ENCODE measurements around the gene FUBP1. TPM values are rescaled to one million over a fixed set of nuclear protein-coding genes. Genes with fewer than 3 reads are reported as not detected.
"Not testable (repeated sequence)": the region's sequence is repeated elsewhere in the genome, so short reads cannot be mapped to it uniquely, and the experiment has no call there.

Gene FUBP1
- total RNA-seq, 2 experiments from 2014 or later: 256 to 257 TPM

GRCh38 chr1:78003882-78004718 lies 25.2 kb upstream of the FUBP1 start:
- DNase-seq: peak; percentile 60
- ChIA-PET POLR2A (interaction anchor here (0.6 to 9.3 kb wide), 31 partner anchors 9 to 668 kb away, joined by 3 to 203 read pairs (median 5); partner anchors contain the start of genes FUBP1, GIPC2, MIGA1 and USP33), CTCF (interaction anchor here (0.8 to 2.8 kb wide), 13 partner anchors 9 to 321 kb away, joined by 3 to 34 read pairs (median 4); partner anchors contain the start of gene FUBP1)
- no peaks in the 10 kb centered on the region for H3K9me3 Mint-ChIP-seq
- peaks cover 2% of the 10 kb centered on the region for H3K27me3 Mint-ChIP-seq
- peaks cover 4% of the 10 kb centered on the region for H3K36me3 Mint-ChIP-seq (ENCODE audit: low read depth)
- no peak for TF ChIP-seq CTCF (IDR thresholded peaks at IDR 0.05)
- peak overlapping the region; percentile 85 for H3K4me3 Mint-ChIP-seq
- H3K27ac Mint-ChIP-seq: peak overlapping the region; percentile 99
- ATAC-seq: peak; percentile 69
- H3K4me1 Mint-ChIP-seq (ENCODE audit: low read depth): peaks cover 37% of the 10 kb centered on the region
- intact Hi-C loops (cut with micrococcal nuclease): loop anchor here (1.0 to 2.0 kb wide), 3 partner anchors 25 to 111 kb away; partner anchors contain the start of gene FUBP1

GRCh38 chr1:78003070-78003746 lies 24.3 kb upstream of the FUBP1 start:
- peak overlapping the region; percentile 33 for H3K4me3 Mint-ChIP-seq
- H3K27ac Mint-ChIP-seq: peak overlapping the region; percentile 50
- intact Hi-C loops (cut with micrococcal nuclease): no loop called here
- peaks cover 35% of the 10 kb centered on the region for H3K4me1 Mint-ChIP-seq (ENCODE audit: low read depth)
- H3K36me3 Mint-ChIP-seq (ENCODE audit: low read depth): peaks cover 4% of the 10 kb centered on the region
- POLR2A ChIA-PET: interaction anchor here (0.7 to 9.3 kb wide), 14 partner anchors 8 to 227 kb away, joined by 3 to 203 read pairs (median 7); partner anchors contain the start of genes FUBP1, GIPC2 and MIGA1
- CTCF ChIA-PET: interaction anchor here (1.3 to 2.6 kb wide), 3 partner anchors 8 to 111 kb away, joined by 6 to 34 read pairs (median 6); no protein-coding TSS in a partner anchor
- ATAC-seq: no peak
- peaks cover 2% of the 10 kb centered on the region for H3K27me3 Mint-ChIP-seq
- H3K9me3 Mint-ChIP-seq: no peaks in the 10 kb centered on the region
- no peak for DNase-seq
- no peak for TF ChIP-seq CTCF (IDR thresholded peaks at IDR 0.05)

GRCh38 chr1:78000536-78000935 lies 21.7 kb upstream of the FUBP1 start:
- H3K36me3 Mint-ChIP-seq (ENCODE audit: low read depth); H3K27me3 Mint-ChIP-seq; H3K4me3 Mint-ChIP-seq; H3K9me3 Mint-ChIP-seq; ATAC-seq; DNase-seq; H3K27ac Mint-ChIP-seq; intact Hi-C loops (cut with micrococcal nuclease): not testable (repeated sequence)
- CTCF ChIA-PET: interaction anchor here (1.1 kb wide), 1 partner anchor 113 kb away, joined by 3 read pairs; no protein-coding TSS in a partner anchor
- POLR2A ChIA-PET: interaction anchor here (1.1 to 9.3 kb wide), 3 partner anchors 12 to 49 kb away, joined by 3 to 203 read pairs (median 5); partner anchors contain the start of gene FUBP1
- H3K4me1 Mint-ChIP-seq (ENCODE audit: low read depth): peaks cover 22% of the 10 kb centered on the region

GRCh38 chr1:77996734-77997133 lies 17.9 kb upstream of the FUBP1 start:
- ChIA-PET POLR2A (interaction anchor here (2.0 to 2.1 kb wide), 2 partner anchors 8 to 18 kb away, joined by 9 to 19 read pairs; partner anchors contain the start of genes DNAJB4 and FUBP1), CTCF (no interaction called here)
- peaks cover 14% of the 10 kb centered on the region for H3K36me3 Mint-ChIP-seq (ENCODE audit: low read depth)
- no peak for DNase-seq
- no peak overlapping the region for H3K27ac Mint-ChIP-seq
- no peak overlapping the region for H3K4me3 Mint-ChIP-seq
- no peaks in the 10 kb centered on the region for H3K9me3 Mint-ChIP-seq
- no peaks in the 10 kb centered on the region for H3K27me3 Mint-ChIP-seq
- H3K4me1 Mint-ChIP-seq (ENCODE audit: low read depth): peaks cover 4% of the 10 kb centered on the region
- ATAC-seq: no peak
- intact Hi-C loops (cut with micrococcal nuclease): no loop called here
- no peak for TF ChIP-seq CTCF (IDR thresholded peaks at IDR 0.05)

- DNase-seq (no peak), ATAC-seq (no peak)
- Mint-ChIP-seq H3K4me1 (ENCODE audit: low read depth) (peaks cover 14% of the 10 kb centered on the region), H3K36me3 (ENCODE audit: low read depth) (peaks cover 16% of the 10 kb centered on the region), H3K27me3 (no peaks in the 10 kb centered on the region), H3K27ac (no peak overlapping the region), H3K9me3 (no peaks in the 10 kb centered on the region), H3K4me3 (no peak overlapping the region)
- intact Hi-C loops (cut with micrococcal nuclease): no loop called here
- ChIA-PET CTCF (interaction anchor here (1.7 to 2.2 kb wide), 3 partner anchors 10 to 120 kb away, joined by 5 to 6 read pairs (median 6); partner anchors contain the start of gene DNAJB4), POLR2A (interaction anchor here (1.0 to 2.3 kb wide), 3 partner anchors 10 to 14 kb away, joined by 3 to 10 read pairs (median 3); partner anchors contain the start of gene DNAJB4)
- TF ChIP-seq CTCF (IDR thresholded peaks at IDR 0.05): no peak
These were observed 15.3 kb upstream of the FUBP1 start for GRCh38 chr1:77994117-77994705.
